Measurements from ENCODE around the gene PLGRKT.
"Not testable (repeated sequence)": the region's sequence is repeated elsewhere in the genome, so short reads cannot be mapped to it uniquely, and the experiment has no call there.

DNA sequence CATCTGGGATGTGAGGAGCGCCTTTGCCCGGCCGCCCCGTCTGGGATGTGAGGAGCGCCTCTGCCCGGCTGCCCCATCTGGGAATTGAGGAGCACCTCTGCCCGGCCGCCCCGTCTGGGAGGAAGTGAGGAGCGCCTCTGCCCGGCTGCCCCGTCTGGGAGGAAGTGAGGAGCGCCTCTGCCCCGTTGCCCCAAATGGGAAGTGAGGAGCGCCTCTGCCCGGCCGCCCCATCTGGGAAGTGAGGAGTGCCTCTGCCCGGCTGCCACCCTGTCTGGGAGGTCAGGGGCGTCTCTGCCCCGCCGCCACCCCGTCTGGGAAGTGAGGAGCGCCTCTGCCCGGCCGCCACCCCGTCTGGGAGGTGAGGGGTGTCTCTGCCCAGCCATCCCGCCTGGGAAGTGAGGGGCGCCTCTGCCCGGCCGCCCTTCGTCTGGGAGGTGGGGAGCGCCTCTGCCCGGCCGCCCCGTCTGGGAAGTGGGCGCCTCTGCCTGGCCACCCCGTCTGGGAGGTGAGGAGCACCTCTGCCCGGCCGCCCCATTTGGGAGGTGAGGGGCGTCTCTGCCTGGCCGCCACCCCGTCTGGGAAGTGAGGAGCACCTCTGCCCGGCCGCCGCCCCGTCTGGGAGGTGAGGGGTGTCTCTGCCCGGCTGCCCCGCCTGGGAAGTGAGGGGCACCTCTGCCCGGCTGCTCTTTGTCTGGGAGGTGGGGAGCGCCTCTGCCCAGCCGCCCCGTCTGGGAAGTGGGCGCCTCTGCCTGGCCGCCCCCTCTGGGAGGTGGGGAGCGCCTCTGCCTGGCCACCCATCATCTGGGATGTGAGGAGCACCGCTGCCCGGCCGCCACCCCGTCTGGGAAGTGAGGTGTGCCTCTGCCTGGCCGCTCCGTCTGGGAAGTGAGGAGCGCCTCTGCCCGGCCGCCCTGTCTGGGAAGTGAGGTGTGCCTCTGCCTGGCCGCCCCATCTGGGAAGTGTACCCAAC is 3.6 kb downstream of the PLGRKT start:
- TF ChIP-seq EZH2 (IDR thresholded peaks at IDR 0.05; ENCODE audit: insufficient read depth, poor library complexity, severe bottlenecking); EZH2phosphoT487 (IDR thresholded peaks at IDR 0.05; ENCODE audit: insufficient read depth, low read depth): not testable (repeated sequence)

Measured in GM23248 (cell line).